ENCODE measurements around the gene KRTAP10-11.
"Not testable (repeated sequence)": the region's sequence is repeated elsewhere in the genome, so short reads cannot be mapped to it uniquely, and the experiment has no call there.

Gene KRTAP10-11

GRCh38 chr21:44615466-44615865 lies 30.7 kb upstream of the KRTAP10-11 start:
- DNase-seq (ENCODE audit: low spot score) = no peak

GRCh38 chr21:44615911-44616590 lies 30.2 kb upstream of the KRTAP10-11 start:
- no peak for DNase-seq (ENCODE audit: low spot score)

GRCh38 chr21:44616591-44616926 lies 29.7 kb upstream of the KRTAP10-11 start:
- DNase-seq (ENCODE audit: low spot score) = no peak

- no peak for DNase-seq (ENCODE audit: low spot score)
Measured at GRCh38 chr21:44617071-44617501, 29.1 kb upstream of the KRTAP10-11 start.

GRCh38 chr21:44618504-44618903 lies 27.7 kb upstream of the KRTAP10-11 start:
- peak; percentile 37 for DNase-seq (ENCODE audit: low spot score)

GRCh38 chr21:44618909-44619308 lies 27.3 kb upstream of the KRTAP10-11 start:
- no peak for DNase-seq (ENCODE audit: low spot score)

GRCh38 chr21:44619886-44620285 lies 26.3 kb upstream of the KRTAP10-11 start:
- DNase-seq (ENCODE audit: low spot score) = no peak

- no peak for DNase-seq (ENCODE audit: low spot score)
Measured at GRCh38 chr21:44623575-44623974, 22.6 kb upstream of the KRTAP10-11 start.

- DNase-seq (ENCODE audit: low spot score) = no peak
Measured at GRCh38 chr21:44625756-44626155, 20.5 kb upstream of the KRTAP10-11 start.

GRCh38 chr21:44626262-44626661 lies 20.0 kb upstream of the KRTAP10-11 start:
- no peak for DNase-seq (ENCODE audit: low spot score)

- no peak for DNase-seq (ENCODE audit: low spot score)
Measured at GRCh38 chr21:44626673-44627143, 19.5 kb upstream of the KRTAP10-11 start, which contains the start of gene KRTAP10-9. KRTAP10-9 (plus strand) TSS chr21:44627093; CDS start chr21:44627172, 79 bp downstream.

GRCh38 chr21:44627181-44627822 lies 18.9 kb upstream of the KRTAP10-11 start:
- not testable (repeated sequence) for DNase-seq (ENCODE audit: low spot score)

- not testable (repeated sequence) for DNase-seq (ENCODE audit: low spot score)
Measured at GRCh38 chr21:44627831-44628233, 18.4 kb upstream of the KRTAP10-11 start.

- DNase-seq (ENCODE audit: low spot score) = no peak
Measured at GRCh38 chr21:44628707-44629391, 17.4 kb upstream of the KRTAP10-11 start.

- DNase-seq (ENCODE audit: low spot score) = no peak
Measured at GRCh38 chr21:44630440-44630839, 15.8 kb upstream of the KRTAP10-11 start.

- no peak for DNase-seq (ENCODE audit: low spot score)
Measured at GRCh38 chr21:44632067-44632466, 14.1 kb upstream of the KRTAP10-11 start.

GRCh38 chr21:44636209-44637017 lies 9.8 kb upstream of the KRTAP10-11 start:
- no peak for DNase-seq (ENCODE audit: low spot score)

- DNase-seq (ENCODE audit: low spot score) = no peak
Measured at GRCh38 chr21:44637018-44637850, 9.0 kb upstream of the KRTAP10-11 start, which contains the start of gene KRTAP10-10. KRTAP10-10 (plus strand) TSS chr21:44637356; CDS start chr21:44637418, 62 bp downstream.

- DNase-seq (ENCODE audit: low spot score) = not testable (repeated sequence)
Measured at GRCh38 chr21:44637851-44638348, 8.3 kb upstream of the KRTAP10-11 start.

- not testable (repeated sequence) for DNase-seq (ENCODE audit: low spot score)
Measured at GRCh38 chr21:44638506-44639330, 7.5 kb upstream of the KRTAP10-11 start.
